T47D (cell line): ENCODE measurements around the gene INTS6L.

Experiments used
- DNase-seq, 2 experiments: peaks; one replicate each; pipeline versions ENCODE4 v3.0.0 to v3.0.0-alpha.2; 2011 to 2012; ENCODE audit warnings: low read depth in 1 of 2, low spot score in 1 of 2
- JUND ChIP-seq: IDR thresholded peaks from 2 replicates; pipeline ENCODE4 v1.6.1; 2012; ENCODE audit warnings: low read depth
- in situ Hi-C: cut with HindIII; loops from 2 replicates; pipeline ENCODE4 v1.10.0; 2016; ENCODE audit warnings: low sequenced_read_pairs, low pct_unique_long_range_greater_than_20kb

The INTS6L gene

GRCh38 chrX:135531813-135532212 is 11.4 kb downstream of the INTS6L start:
- no peak for TF ChIP-seq JUND
- in situ Hi-C loops, result no loop called here
- no peak for DNase-seq

- no peak for TF ChIP-seq JUND
- in situ Hi-C loops, result no loop called here
- DNase-seq, result no peak
These were observed 14.8 kb downstream of the INTS6L start for GRCh38 chrX:135535077-135535940.

DNA sequence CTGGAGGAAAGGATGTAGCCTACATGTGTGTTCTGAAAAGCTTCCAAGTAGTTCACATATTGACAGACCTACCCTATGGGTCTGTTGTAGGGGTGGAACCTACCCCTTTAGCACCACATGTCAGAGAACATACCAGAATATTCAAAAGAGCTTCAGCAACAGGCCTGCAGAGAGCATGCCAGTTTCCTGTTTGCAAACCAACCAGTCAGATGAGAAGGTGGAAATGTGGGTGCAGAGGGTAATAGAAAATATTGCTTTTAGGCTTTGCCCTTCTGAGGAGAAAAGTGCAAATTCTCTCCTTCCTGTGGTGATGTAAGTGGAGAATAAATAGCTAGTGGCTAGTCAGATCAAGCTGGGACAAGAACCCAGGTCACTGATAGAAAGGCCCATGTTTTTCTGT is 16.4 kb downstream of the INTS6L start:
- peak in 1 of 2 experiments; percentile 9 for DNase-seq
- no peak for TF ChIP-seq JUND
- in situ Hi-C loops, result no loop called here

- no peak for TF ChIP-seq JUND
- in situ Hi-C loops, result no loop called here
- DNase-seq, result no peak
These were observed 20.9 kb downstream of the INTS6L start for GRCh38 chrX:135541351-135541750.

DNA sequence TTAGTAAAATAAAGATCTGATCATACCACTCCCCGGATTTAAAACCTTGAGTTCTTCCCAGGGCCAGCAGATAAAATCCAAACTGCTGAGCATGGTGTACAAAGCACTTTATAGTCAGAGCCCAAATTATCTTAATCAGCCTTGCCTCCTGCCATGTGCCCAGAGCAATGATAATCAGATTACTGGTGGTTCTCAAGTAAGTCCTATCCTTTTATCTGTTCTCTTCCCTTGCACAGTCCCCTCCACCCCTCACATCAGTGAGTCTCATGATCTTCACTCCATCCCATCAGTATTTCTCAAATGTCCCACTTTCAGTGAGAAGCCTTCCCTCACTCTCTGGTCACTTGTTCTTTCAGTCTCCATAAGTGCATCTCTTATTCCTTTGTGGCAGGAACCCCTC is 22.7 kb downstream of the INTS6L start:
- TF ChIP-seq JUND, result no peak
- no peak for DNase-seq
- in situ Hi-C loops, result no loop called here

- in situ Hi-C loops, result no loop called here
- DNase-seq, result no peak
- no peak for TF ChIP-seq JUND
These were observed 23.5 kb downstream of the INTS6L start for GRCh38 chrX:135543924-135544323.

DNA sequence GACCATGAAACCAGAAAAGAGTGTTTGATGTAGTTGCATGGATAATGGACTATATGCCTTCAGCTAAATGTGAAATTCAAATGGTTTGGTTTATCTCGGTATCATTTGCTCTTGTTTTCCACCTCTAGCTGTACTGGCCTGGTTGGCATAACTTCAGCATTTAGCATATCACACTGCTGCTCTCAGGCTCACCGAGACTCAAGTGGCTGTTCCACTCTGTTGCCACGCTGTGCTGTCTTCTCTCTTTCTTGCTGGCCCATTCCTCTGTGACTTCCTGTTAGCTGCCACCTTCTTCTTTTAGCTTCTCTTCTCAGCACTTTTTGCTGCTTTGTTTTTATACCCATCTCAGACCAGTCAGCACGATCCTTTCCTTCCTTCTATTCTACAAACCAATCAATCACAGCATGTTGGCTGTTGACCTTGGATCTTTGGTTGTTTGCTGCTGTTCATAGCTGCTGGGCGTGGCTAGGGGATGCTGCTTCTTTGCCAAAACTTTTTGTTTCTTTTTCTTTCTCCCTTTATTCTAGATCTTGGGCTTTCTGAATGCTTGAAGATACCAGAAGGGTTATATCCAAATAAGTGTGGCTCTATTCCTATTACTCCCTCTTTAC is 24.0 kb downstream of the INTS6L start:
- DNase-seq, result no peak
- no peak for TF ChIP-seq JUND
- in situ Hi-C loops, result no loop called here

- in situ Hi-C loops, result no loop called here
- DNase-seq, result no peak
- TF ChIP-seq JUND, result no peak
These were observed 27.3 kb downstream of the INTS6L start for GRCh38 chrX:135547767-135548166.

DNA sequence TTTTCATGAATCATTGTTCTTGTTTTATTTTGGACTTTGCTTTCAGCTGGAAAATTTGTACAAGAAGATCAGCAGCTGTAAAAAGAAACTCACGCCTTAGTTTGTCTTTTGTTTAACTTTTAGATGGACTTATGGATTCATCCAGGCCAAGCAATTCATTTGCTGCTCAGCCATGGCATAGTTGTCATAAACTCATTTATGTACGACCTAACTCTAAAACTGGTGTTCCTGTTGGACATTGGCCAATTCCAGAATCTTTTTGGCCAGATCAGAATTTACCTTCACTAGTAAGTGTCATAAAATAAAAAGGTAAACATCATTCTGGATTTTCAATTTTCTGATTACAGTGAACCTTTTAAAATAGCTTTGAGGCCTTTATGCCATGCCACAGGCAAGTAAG is 29.1 kb downstream of the INTS6L start:
- no peak for DNase-seq
- TF ChIP-seq JUND, result no peak
- in situ Hi-C loops, result no loop called here

- TF ChIP-seq JUND, result no peak
- in situ Hi-C loops, result no loop called here
- DNase-seq, result no peak
These were observed 35.6 kb downstream of the INTS6L start for GRCh38 chrX:135556055-135556454.

GRCh38 chrX:135557344-135557743 is 36.9 kb downstream of the INTS6L start:
- no peak for DNase-seq
- no peak for TF ChIP-seq JUND
- in situ Hi-C loops, result no loop called here

DNA sequence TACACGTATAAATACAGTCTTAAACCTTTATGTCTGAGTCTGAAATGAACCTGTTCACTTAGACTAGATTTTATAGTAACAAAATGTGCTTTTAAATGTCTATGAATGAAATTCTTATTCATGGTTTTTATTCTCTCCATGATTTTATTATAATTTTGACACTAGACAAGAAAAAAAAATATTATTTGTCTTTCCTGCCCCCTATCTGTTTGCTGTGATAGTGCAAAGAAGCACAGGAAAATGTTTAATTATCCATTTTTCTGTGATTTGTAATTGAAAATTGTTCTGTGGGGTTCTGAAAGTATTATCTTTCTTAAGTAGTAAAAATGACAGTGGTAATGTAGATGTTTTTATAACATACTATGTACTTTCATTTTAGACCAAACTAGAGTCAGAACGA is 52.0 kb downstream of the INTS6L start:
- no peak for DNase-seq
- TF ChIP-seq JUND, result no peak
- in situ Hi-C loops, result no loop called here

DNA sequence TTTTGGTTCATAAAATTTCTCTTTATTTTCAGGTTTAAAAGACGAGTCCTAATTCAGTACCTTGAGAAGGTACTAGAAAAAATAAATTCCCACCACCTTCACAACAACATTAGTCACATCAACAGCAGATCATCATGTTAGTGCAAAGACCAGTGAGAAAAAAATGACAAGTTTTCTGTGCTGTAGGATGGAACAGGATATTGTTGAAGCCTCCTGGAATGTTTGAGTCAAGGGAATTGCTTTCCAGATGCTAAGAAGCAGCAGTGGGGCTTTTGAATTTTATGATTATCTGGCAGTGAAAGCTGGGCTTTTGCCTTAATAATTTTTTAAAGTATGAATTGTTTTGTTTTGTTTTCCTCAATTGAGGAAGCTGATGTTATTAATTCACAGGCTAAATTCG is 61.0 kb downstream of the INTS6L start:
- TF ChIP-seq JUND, result no peak
- DNase-seq, result no peak
- in situ Hi-C loops, result no loop called here
